Occipital lobe (tissue), 2 donors: ENCODE data around the gene RPL3. TPM values are rescaled to one million over a fixed set of nuclear protein-coding genes. Genes with fewer than 3 reads are reported as not detected.
"Not testable (repeated sequence)": the region's sequence is repeated elsewhere in the genome, so short reads cannot be mapped to it uniquely, and the experiment has no call there.

Experiments
- DNase-seq: peaks from one replicate; lab custom pipeline; 2025; lab: John Stamatoyannopoulos, UW
- total RNA-seq: library from RNA; depleted of rRNA; stranded (reverse); fragments of >200 nt; gene quantifications from one replicate; pipeline ENCODE4 v1.2.3, GENCODE V29; 2014

The RPL3 gene
- 1,406 TPM for total RNA-seq

GRCh38 chr22:39319284-39320022 is at the start of gene RPL3:
TSS of gene RPL3 (minus strand) at chr22:39319623. CDS start at chr22:39319597, 26 bp downstream.
- peak; percentile 93 for DNase-seq

- no peak for DNase-seq
Measured at GRCh38 chr22:39369186-39369585, 49.8 kb upstream of the RPL3 start.

GRCh38 chr22:39368461-39368911 is 49.1 kb upstream of the RPL3 start:
- DNase-seq, result no peak

- DNase-seq, result no peak
Measured at GRCh38 chr22:39367035-39367434, 47.6 kb upstream of the RPL3 start.

- no peak for DNase-seq
Measured at GRCh38 chr22:39365492-39365780, 46.0 kb upstream of the RPL3 start.

- DNase-seq, result no peak
Measured at GRCh38 chr22:39364714-39365491, 45.5 kb upstream of the RPL3 start.

GRCh38 chr22:39363751-39364515 is 44.5 kb upstream of the RPL3 start:
- DNase-seq, result no peak

GRCh38 chr22:39362932-39363331 is 43.5 kb upstream of the RPL3 start:
- no peak for DNase-seq

- no peak for DNase-seq
Measured at GRCh38 chr22:39362271-39362670, 42.8 kb upstream of the RPL3 start.

- DNase-seq, result no peak
Measured at GRCh38 chr22:39361496-39361895, 42.1 kb upstream of the RPL3 start.

GRCh38 chr22:39360674-39361413 is 41.4 kb upstream of the RPL3 start:
- no peak for DNase-seq

- no peak for DNase-seq
Measured at GRCh38 chr22:39360242-39360641, 40.8 kb upstream of the RPL3 start.

- no peak for DNase-seq
Measured at GRCh38 chr22:39359659-39360195, 40.3 kb upstream of the RPL3 start.

- not testable (repeated sequence) for DNase-seq
Measured at GRCh38 chr22:39358197-39358596, 38.8 kb upstream of the RPL3 start.

GRCh38 chr22:39357110-39358108 is 38.0 kb upstream of the RPL3 start:
- not testable (repeated sequence) for DNase-seq

GRCh38 chr22:39356464-39356863 is 37.0 kb upstream of the RPL3 start:
- peak; percentile 40 for DNase-seq

- DNase-seq, result not testable (repeated sequence)
Measured at GRCh38 chr22:39355805-39356204, 36.4 kb upstream of the RPL3 start.

GRCh38 chr22:39355080-39355479 is 35.7 kb upstream of the RPL3 start:
- DNase-seq, result no peak

GRCh38 chr22:39353346-39353745 is 33.9 kb upstream of the RPL3 start:
- DNase-seq, result no peak
